IPS-18a (cell line): ENCODE results near the gene RHOA.
"Not testable (repeated sequence)": the region's sequence is repeated elsewhere in the genome, so short reads cannot be mapped to it uniquely, and the experiment has no call there.

ENCODE experiments used
- H3K27ac ChIP-seq: one replicate; pipeline ENCODE4 v1.5.1; 2013; ENCODE audit warnings: low read length
- H3K27me3 ChIP-seq: one replicate; pipeline ENCODE4 v1.6.1; 2013; ENCODE audit warnings: mild to moderate bottlenecking, low read length; ENCODE audit not compliant: control insufficient read depth, insufficient read depth
- H3K36me3 ChIP-seq: one replicate; pipeline ENCODE4 v1.6.1; 2013; ENCODE audit warnings: low read depth, low read length; ENCODE audit not compliant: control insufficient read depth
- H3K4me1 ChIP-seq: one replicate; pipeline ENCODE4 v1.6.1; 2013; ENCODE audit warnings: low read depth, low read length; ENCODE audit not compliant: control insufficient read depth
- H3K4me3 ChIP-seq: one replicate; pipeline ENCODE4 v1.5.1; 2013; ENCODE audit warnings: low read length
- H3K9ac ChIP-seq: one replicate; pipeline ENCODE4 v1.6.1; 2013; ENCODE audit warnings: mild to moderate bottlenecking, low read length, moderate library complexity
- H3K9me3 ChIP-seq: one replicate; pipeline ENCODE4 v1.6.1; 2013; ENCODE audit warnings: low read depth, low read length; ENCODE audit not compliant: control insufficient read depth

Gene RHOA

GRCh38 chr3:49339941-49340800 lies 71.6 kb downstream of the RHOA start, which contains the start of gene USP4:
USP4 (minus strand) TSS chr3:49340053; CDS start chr3:49340024, 29 bp downstream.
- Histone ChIP-seq H3K9me3 (no peaks in the 10 kb centered on the region), H3K27me3 (no peaks in the 10 kb centered on the region), H3K27ac (peak within 1 kb of the TSS; percentile 55), H3K4me1 (peaks cover 10% of the 10 kb centered on the region), H3K36me3 (peaks cover 4% of the 10 kb centered on the region), H3K9ac (peak within 1 kb of the TSS; percentile 76), H3K4me3 (peak within 1 kb of the TSS; percentile 81)

- H3K4me3 ChIP-seq = peak overlapping the region; percentile 81
- H3K9me3 ChIP-seq = no peaks in the 10 kb centered on the region
- peaks cover 10% of the 10 kb centered on the region for H3K36me3 ChIP-seq
- H3K9ac ChIP-seq = peak overlapping the region; percentile 76
- H3K27ac ChIP-seq = no peak overlapping the region
- no peaks in the 10 kb centered on the region for H3K27me3 ChIP-seq
- H3K4me1 ChIP-seq = peaks cover 10% of the 10 kb centered on the region
Measured at GRCh38 chr3:49339581-49339940, 72.2 kb downstream of the RHOA start.

- Histone ChIP-seq H3K27ac (no peak overlapping the region), H3K9ac (no peak overlapping the region), H3K9me3 (no peaks in the 10 kb centered on the region), H3K4me3 (no peak overlapping the region), H3K4me1 (peaks cover 1% of the 10 kb centered on the region), H3K36me3 (peaks cover 29% of the 10 kb centered on the region), H3K27me3 (no peaks in the 10 kb centered on the region)
Measured at GRCh38 chr3:49333916-49334633, 77.7 kb downstream of the RHOA start.

GRCh38 chr3:49333091-49333490 lies 78.7 kb downstream of the RHOA start:
- Histone ChIP-seq H3K4me1 (no peaks in the 10 kb centered on the region), H3K9me3 (no peaks in the 10 kb centered on the region), H3K27ac (no peak overlapping the region), H3K27me3 (no peaks in the 10 kb centered on the region), H3K9ac (no peak overlapping the region), H3K4me3 (no peak overlapping the region), H3K36me3 (peaks cover 29% of the 10 kb centered on the region)

- no peak overlapping the region for H3K27ac ChIP-seq
- no peaks in the 10 kb centered on the region for H3K4me1 ChIP-seq
- H3K9ac ChIP-seq = no peak overlapping the region
- H3K9me3 ChIP-seq = no peaks in the 10 kb centered on the region
- H3K4me3 ChIP-seq = no peak overlapping the region
- H3K27me3 ChIP-seq = no peaks in the 10 kb centered on the region
- H3K36me3 ChIP-seq = peaks cover 31% of the 10 kb centered on the region
Measured at GRCh38 chr3:49329186-49329585, 82.6 kb downstream of the RHOA start.

GRCh38 chr3:49328350-49328749 lies 83.4 kb downstream of the RHOA start:
- H3K4me1 ChIP-seq, H3K4me3 ChIP-seq, H3K27ac ChIP-seq, H3K9ac ChIP-seq, H3K9me3 ChIP-seq, H3K27me3 ChIP-seq: not testable (repeated sequence)
- H3K36me3 ChIP-seq = peaks cover 31% of the 10 kb centered on the region

- H3K9ac ChIP-seq = no peak overlapping the region
- H3K4me3 ChIP-seq = no peak overlapping the region
- H3K27ac ChIP-seq = no peak overlapping the region
- H3K9me3 ChIP-seq = no peaks in the 10 kb centered on the region
- peaks cover 26% of the 10 kb centered on the region for H3K36me3 ChIP-seq
- no peaks in the 10 kb centered on the region for H3K27me3 ChIP-seq
- no peaks in the 10 kb centered on the region for H3K4me1 ChIP-seq
Measured at GRCh38 chr3:49327485-49327884, 84.3 kb downstream of the RHOA start.

GRCh38 chr3:49324768-49325167 lies 87.0 kb downstream of the RHOA start:
- peaks cover 40% of the 10 kb centered on the region for H3K36me3 ChIP-seq
- no peak overlapping the region for H3K9ac ChIP-seq
- no peaks in the 10 kb centered on the region for H3K9me3 ChIP-seq
- no peak overlapping the region for H3K27ac ChIP-seq
- no peak overlapping the region for H3K4me3 ChIP-seq
- no peaks in the 10 kb centered on the region for H3K27me3 ChIP-seq
- H3K4me1 ChIP-seq = no peaks in the 10 kb centered on the region

- Histone ChIP-seq H3K27ac (no peak overlapping the region), H3K4me3 (no peak overlapping the region), H3K4me1 (no peaks in the 10 kb centered on the region), H3K27me3 (no peaks in the 10 kb centered on the region), H3K9ac (no peak overlapping the region), H3K36me3 (peaks cover 15% of the 10 kb centered on the region), H3K9me3 (no peaks in the 10 kb centered on the region)
Measured at GRCh38 chr3:49316696-49317457, 94.9 kb downstream of the RHOA start.

- no peaks in the 10 kb centered on the region for H3K9me3 ChIP-seq
- no peak overlapping the region for H3K4me3 ChIP-seq
- no peaks in the 10 kb centered on the region for H3K27me3 ChIP-seq
- H3K27ac ChIP-seq = no peak overlapping the region
- H3K4me1 ChIP-seq = no peaks in the 10 kb centered on the region
- peaks cover 12% of the 10 kb centered on the region for H3K36me3 ChIP-seq
- H3K9ac ChIP-seq = no peak overlapping the region
Measured at GRCh38 chr3:49313896-49314688, 97.7 kb downstream of the RHOA start.

GRCh38 chr3:49311283-49311682 lies 100.5 kb downstream of the RHOA start:
- H3K27ac ChIP-seq = no peak overlapping the region

More at GRCh38 chr3:49311283-49311682, 100.5 kb downstream of the RHOA start:
- Histone ChIP-seq H3K4me3 (no peak overlapping the region), H3K4me1 (no peaks in the 10 kb centered on the region), H3K27me3 (no peaks in the 10 kb centered on the region), H3K36me3 (peaks cover 6% of the 10 kb centered on the region), H3K9ac (no peak overlapping the region), H3K9me3 (no peaks in the 10 kb centered on the region)
